ENCODE results near the gene NOTCH4. TPM values are rescaled to one million over a fixed set of nuclear protein-coding genes. Genes with fewer than 3 reads are reported as not detected.
"Not testable (repeated sequence)": the region's sequence is repeated elsewhere in the genome, so short reads cannot be mapped to it uniquely, and the experiment has no call there.

Gene NOTCH4
- 9.6 TPM for total RNA-seq

DNA sequence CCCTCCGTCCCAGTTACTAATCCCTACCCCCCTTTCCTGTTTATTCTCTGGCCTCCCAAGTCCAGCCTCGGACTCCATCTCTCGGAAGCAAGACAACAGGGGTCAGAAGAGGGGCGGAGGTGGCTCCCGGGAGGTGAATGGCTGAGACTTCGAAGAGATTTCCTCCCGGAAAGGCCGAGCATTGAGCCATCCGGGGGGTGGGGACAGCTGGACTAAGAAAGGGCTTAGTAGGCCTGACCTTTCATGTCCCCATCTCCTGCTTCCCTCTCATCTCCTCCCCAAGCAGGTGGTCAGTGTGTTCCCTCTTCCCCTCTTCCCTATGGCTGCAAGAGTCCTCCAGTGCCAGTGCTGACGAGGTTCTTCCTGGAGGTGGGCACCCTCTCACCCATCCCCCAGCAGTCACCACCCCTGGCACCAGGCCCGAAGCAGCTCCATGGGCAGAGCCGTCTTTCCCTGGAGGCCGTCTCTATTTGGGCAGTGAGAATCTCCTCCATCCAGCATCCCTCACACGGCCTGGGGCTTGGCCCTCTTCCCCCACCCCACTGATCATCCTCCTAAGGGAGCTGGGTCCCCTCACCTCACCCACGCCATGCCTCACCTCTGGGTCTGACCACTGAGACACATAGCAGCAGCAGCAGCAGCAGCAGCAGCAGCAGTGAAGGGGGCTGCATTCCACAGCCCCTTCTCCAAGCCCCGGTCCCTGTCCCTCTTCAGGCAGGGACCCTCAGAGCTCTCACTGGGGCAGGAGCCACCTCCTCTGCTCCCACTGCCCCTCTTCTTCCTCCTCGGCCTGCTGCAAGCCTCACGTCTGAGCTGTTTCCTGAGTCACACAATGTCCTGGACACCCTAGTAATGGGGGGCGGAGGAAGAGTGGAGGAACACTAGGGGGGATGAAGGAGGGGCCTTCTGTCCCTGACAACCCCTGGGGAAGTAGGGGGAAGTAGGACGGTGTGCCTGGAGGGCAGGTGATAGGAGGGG lies at the start of gene NOTCH4:
NOTCH4 (minus strand) TSS at position 810 of the 978 bp plus-strand sequence; CDS start at position 671, 139 bp downstream.
- ATAC-seq = peak; percentile 67
- DNase-seq (ENCODE audit: low spot score) = no peak

DNA sequence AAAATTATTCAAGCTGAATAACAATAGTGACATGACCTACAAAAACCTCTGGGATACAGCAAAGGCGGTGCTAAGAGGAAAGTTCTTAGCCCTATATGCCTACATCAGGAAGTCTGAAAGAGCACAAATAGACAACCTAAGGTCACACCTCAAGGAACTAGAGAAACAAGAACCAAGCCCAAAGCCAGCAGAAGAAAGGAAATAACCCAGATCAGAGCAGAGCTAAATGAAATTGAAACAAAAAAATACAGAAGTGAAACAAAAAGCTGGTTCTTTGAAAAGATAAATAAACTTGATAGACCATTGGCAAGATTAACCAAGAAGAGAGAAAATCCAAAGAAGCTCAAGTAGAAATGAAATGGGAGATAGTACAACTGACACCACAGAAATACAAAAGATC lies 47.6 kb upstream of the NOTCH4 start:
- DNase-seq (ENCODE audit: low spot score) = no peak
- ATAC-seq = no peak

DNA sequence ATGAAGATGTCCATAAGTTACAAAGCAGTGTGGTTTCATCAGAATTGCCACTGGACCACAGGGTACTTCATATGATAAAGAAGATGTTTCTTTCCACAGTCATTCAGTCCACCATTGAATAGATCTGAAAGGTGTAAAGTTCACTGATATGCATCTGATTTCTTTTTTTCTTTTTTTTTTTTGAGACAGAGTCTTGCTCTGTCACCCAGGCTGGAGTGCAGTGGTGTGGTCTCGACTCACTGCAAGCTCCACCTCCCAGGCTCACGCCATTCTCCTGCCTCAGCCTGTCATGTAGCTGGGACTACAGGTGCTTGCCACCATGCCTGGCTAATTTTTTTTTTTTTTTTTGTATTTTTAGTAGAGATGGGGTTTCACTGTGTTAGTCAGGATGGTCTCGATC lies 44.6 kb upstream of the NOTCH4 start:
- not testable (repeated sequence) for ATAC-seq; DNase-seq (ENCODE audit: low spot score)

DNA sequence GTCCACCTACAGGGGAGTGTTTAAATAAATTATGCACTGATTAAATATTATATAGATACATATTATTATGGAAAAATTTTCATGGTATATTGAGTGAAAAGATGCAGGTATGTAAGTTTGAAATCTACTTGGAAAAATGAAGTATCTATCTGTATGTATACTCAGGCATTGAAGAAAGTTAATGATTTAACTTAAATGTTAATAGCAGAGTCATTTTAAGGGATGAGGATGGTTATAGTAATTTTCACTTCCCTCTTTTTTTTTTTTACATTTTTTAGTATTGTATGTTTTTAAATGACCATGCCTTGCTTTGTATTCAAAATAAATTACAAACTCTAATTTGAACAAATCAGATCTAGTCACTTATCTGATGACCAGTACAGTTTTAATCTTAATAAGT lies 43.2 kb upstream of the NOTCH4 start:
- DNase-seq (ENCODE audit: low spot score) (no peak), ATAC-seq (no peak)

DNA sequence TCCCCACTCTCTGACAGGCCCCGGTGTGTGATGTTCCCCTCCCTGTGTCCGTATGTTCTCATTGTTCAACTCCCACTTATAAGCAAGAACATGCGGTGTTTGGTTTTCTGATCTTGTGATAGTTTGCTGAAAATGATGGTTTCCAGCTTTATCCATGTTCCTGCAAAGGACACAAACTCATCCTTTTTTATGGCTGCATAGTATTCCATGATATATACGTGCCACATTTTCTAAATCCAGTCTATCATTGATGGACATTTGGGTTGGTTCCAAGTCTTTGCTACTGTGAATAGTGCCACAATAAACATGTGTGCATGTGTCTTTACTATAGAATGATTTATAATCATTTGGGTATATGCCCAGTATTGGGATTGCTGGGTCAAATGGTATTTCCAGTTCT lies 33.4 kb upstream of the NOTCH4 start:
- not testable (repeated sequence) for DNase-seq (ENCODE audit: low spot score); ATAC-seq

DNA sequence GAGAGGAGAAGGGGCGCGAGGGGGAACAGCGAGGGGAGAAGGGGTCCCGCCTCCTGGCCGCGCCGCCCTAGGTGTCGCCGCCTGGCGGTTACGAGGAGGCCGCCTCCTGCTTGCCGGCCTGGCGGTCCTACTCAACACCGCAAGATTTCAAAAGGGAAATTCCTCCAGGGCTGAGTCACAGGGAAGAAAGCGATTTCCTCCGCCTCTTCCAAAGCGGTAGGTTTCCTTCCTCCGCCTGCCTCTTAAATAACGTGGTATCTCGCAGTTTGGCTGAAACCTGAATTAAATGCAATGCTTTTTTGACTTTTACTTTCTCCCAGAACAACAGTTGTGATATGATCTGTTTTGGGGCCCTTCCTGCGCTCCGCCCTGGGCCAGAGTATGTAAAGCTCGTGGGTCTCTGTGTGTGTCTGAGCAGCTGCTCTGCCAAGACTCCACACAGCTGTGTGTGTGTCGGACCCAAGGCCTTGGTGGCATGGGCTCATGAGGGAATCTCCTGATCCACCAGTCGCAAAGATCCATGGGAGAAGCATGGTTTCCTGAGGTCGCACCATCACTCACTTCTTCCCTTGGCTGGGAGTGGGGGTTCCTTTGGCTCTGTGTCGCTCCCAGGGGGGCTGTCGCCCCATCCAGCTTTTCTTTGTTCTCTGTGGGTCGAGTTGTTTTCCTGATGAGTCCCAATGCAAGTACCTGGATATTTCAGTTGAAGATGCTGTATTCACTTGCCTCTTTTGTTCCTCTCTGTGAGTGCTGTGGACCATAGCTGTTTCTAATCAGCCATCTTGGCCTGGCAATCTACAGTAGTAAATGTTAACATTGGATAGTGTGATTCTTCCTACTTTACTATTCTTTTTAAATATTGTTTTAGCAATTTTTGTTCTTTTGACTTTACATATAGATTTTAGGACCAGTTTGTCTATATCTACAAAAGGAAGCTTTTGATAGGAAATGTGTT lies 31.6 kb upstream of the NOTCH4 start:
- peak; percentile 71 for ATAC-seq
- no peak for DNase-seq (ENCODE audit: low spot score)

DNA sequence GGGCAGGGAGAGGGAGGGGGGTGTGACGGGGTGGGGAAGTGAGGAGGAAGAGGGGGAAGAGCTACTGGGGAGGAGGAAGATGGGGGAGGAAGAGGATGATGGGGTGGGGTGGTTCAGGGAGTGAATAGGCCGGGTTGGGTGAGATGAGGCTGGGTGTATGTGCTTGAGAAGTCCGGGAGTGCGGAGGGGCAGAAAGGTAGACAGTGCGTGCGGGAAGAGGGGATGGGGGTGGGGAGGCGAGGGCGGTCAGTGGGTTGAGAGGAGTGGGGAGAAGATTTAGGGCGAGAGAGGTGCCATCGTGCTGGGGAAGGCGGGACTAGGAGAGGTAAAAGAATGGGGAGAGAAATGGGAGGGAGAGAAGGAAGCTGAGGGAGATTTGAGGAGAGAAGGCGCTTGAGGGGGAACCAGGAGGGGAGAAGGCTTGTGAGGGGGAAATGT lies 30.9 kb upstream of the NOTCH4 start:
- no peak for DNase-seq (ENCODE audit: low spot score)
- no peak for ATAC-seq

DNA sequence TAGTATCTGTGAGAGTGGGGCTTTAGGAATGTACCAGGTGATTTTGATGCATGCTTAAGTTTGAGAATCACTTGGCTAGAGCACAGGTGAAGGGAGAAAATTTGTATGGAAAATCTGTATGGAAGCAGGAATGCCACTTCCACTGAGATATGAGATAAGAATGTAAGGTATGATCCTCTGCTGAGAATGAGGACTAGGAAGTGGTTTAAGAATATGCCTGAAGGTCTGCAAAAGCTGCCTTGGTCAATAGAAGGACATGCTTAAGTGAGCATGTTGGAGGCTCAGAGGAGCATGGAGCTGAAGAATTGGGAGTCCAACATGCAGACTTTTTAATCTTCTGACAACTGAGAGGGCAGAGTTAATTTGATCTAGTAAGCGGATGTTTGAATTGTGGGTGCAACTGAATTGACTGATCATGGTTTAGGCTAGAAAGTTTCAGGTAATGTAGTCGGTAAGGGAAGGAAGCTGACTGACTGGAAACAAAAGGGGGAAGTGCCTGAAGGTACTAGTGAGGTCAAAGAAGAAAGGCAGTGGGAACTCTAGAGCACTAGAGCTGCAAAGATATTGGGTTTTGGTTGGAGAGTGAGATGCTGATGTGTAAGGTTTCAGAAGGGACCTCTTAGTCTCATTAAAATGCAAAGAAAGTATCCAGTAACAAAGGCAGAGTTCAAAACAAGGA lies 28.6 kb upstream of the NOTCH4 start:
- ATAC-seq (no peak), DNase-seq (ENCODE audit: low spot score) (no peak)

DNA sequence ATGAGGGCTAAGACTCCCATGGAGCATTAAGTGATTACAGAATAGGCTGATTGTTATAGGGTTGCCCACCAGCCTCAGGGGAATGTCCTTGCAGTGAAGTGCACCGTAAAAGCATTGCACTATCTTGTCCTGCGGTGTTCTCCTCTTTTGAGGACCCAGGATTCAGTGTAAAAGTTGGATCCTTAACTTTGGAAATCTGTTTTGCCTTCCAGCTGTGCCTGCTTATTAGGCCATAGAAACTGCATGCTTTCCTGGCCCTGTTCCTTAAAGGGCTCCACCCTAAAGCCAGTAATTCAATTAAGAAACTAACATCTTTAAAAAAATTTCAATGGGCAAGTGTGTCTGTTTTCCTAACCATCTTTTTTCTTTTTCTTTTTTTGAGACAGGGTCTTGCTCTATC lies 25.4 kb upstream of the NOTCH4 start:
- ATAC-seq = no peak
- DNase-seq (ENCODE audit: low spot score) = no peak

DNA sequence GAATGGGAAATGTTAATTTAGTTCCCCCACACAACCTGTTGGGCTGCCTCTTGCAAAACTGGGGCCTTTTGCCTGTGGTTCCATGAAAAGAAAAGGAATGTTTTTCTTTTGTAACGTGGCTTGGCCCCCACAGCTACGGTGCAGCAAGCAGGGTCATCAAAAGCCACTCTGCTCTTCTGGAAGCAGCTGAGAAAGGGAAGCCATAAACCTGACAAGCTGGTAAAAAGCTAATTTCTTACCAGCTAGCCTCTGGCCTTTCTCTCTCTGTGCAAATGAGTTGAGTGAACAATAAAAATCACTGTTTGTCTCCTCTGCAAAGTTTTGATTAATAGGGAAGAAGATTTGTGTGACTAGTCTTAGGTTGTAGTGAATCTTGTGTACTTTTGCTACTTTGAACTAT lies 23.5 kb upstream of the NOTCH4 start:
- no peak for DNase-seq (ENCODE audit: low spot score)
- no peak for ATAC-seq

DNA sequence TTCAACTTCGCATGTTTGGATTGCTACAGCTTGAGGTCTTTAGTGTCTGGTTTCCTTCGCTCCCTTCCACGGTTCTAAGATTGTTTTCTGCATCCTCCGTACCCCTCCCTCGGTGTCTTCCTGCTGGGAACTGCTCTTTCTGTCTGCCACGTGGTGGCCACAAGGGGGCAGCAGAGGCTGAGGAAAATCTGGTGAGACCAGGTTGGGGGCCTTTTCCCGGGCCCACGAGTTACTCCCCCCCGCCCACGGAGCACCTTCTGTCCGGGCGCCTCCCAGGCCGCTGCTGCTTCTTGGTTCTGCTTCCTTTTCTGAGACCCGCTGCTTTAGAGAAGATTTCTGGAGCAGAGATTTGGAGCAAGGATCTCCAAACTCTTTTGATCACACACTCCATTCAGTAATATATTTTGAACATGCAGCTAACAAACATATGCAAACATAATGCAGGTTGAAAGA lies 21.1 kb upstream of the NOTCH4 start:
- peak; percentile 74 for DNase-seq (ENCODE audit: low spot score)
- peak; percentile 95 for ATAC-seq

DNA sequence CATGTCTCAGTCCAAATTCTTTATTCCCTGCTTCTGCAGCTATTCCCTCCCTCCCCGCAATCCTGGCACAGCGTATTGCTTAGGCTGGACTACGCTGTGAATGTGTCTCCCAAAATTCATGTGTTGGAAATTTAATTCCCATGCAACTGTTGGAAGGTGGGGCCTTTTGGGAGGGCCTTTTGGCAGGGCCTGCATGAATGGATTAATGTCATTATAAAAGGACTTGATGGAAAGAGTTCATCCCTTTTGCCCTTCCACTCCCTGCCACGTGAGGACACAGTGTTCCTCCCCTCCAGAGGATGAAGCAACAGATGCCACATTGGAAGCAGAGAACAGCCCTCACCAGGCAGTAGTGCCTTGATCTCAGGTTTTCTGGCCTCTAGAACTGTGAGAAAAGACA lies 20.4 kb upstream of the NOTCH4 start:
- ATAC-seq (peak; percentile 84), DNase-seq (ENCODE audit: low spot score) (no peak)

DNA sequence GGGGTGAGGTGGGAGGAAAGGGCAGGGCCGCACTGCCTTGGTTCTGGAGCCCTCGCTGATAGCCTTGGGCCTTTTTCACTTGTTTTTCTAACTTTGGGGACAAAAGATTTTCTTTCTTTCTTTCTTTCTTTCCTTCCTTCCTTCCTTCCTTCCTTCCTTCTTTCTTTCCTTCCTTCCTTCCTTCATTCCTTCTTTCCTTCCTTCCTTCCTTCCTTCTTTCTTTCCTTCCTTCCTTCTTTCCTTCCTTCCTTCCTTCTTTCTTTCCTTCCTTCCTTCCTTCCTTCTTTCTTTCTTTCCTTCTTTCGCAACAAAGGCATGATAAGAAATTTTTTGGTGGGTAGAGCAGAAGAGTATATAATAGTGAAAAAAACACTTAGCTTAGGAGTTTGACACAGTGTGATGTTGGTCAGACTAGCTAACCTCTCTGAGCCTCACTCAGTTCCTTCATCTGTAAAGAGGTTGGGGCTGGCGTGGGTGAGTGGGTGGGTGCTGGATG lies 18.5 kb upstream of the NOTCH4 start:
- not testable (repeated sequence) for DNase-seq (ENCODE audit: low spot score); ATAC-seq

DNA sequence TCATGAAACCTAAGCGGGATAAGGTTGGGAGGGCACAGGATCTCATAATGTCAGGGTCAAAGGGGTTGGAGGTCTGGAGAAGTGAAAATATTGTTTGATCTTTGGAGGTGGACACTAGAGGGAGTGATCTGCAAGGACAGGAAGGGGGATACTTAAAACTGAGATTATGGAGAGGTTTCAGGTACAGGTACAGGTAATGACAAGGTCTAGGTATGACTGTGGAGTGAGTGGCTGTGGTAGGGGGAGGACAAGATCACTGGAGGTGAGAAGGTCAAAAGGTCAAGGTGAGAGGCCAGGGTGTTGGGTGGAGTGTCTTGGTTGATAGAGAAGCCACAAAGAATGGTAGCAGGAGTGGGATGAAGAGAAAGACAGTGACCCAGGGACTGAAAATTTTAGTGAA lies 16.8 kb upstream of the NOTCH4 start:
- DNase-seq (ENCODE audit: low spot score) (no peak), ATAC-seq (no peak)

DNA sequence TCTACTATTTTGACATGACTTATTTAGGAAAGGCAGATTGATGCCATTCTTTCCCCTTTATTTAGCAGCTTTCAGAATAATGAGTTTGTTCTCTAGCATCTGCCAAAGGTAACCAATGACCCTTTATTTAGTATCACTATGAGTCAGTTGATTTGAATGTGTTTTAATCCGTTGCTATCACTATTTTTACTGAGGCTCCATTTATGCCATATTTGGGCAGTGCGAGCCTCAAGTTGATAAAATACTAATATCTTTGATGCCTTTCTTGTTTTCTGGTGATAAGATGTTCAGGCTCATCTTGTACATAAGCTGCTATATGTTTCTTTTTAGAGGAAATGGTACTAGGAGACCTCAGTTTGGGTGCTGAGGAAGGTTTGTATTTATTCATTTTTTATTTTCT lies 15.6 kb upstream of the NOTCH4 start:
- ATAC-seq = no peak
- no peak for DNase-seq (ENCODE audit: low spot score)

DNA sequence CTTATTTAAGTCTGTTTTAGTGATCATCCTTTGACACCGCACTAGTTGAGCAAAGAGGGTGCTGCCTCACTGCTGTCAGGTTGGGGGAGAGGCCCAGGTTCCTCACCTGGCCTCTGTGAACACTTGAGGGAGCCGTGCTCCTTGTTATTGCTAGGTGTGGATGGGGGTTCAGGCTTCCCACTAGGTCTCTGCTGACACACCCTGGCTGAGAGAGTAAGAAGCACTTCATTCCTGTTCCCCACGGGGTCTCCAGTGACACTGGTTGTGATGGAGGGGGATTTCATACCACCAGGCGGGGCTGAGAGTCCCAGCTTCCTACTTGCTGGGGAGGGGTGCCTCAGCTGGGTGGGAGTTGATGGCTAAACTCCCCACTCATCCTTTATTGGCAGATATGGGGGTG lies 11.1 kb upstream of the NOTCH4 start:
- DNase-seq (ENCODE audit: low spot score) (no peak), ATAC-seq (no peak)

DNA sequence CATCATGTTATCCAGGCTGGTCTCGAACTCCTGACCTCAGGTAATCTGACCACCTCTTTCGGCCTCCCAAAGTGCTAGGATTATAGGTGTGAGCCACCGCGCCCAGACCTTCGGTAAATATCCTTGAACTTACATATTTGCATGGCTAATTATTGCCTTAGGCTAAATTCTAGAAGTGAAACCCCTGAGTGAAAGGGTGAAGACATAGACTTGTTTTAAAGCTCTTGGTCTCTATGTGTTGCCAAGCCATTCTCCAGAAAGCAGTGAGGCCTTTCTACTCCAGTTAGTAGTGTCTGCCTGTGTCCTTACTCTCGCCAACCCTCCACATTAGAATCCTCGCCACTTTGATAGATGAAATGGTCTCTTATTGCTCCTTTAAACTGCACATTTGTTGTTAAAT lies 2.6 kb upstream of the NOTCH4 start:
- ATAC-seq (no peak), DNase-seq (ENCODE audit: low spot score) (no peak)

DNA sequence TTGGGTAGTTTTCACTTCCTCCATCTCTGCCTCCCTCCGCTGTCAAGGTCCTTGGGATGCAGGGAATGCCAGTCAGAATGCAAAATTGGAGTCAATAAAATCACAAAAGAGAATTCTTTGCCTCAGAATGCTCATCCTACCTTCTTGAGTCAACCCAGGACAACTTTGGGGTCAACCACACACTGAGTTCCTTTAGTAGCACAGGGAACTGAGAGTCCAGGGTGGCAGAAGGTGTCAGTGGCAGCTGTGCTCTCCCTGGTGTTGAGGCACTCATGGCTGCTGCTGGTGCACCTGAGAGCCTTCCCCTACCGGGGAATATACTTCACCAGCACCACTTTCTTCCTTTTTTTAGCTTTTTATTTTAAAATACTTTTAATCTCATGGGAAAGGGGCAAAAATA lies 829 bp upstream of the NOTCH4 start:
- DNase-seq (ENCODE audit: low spot score) (no peak), ATAC-seq (no peak)

DNA sequence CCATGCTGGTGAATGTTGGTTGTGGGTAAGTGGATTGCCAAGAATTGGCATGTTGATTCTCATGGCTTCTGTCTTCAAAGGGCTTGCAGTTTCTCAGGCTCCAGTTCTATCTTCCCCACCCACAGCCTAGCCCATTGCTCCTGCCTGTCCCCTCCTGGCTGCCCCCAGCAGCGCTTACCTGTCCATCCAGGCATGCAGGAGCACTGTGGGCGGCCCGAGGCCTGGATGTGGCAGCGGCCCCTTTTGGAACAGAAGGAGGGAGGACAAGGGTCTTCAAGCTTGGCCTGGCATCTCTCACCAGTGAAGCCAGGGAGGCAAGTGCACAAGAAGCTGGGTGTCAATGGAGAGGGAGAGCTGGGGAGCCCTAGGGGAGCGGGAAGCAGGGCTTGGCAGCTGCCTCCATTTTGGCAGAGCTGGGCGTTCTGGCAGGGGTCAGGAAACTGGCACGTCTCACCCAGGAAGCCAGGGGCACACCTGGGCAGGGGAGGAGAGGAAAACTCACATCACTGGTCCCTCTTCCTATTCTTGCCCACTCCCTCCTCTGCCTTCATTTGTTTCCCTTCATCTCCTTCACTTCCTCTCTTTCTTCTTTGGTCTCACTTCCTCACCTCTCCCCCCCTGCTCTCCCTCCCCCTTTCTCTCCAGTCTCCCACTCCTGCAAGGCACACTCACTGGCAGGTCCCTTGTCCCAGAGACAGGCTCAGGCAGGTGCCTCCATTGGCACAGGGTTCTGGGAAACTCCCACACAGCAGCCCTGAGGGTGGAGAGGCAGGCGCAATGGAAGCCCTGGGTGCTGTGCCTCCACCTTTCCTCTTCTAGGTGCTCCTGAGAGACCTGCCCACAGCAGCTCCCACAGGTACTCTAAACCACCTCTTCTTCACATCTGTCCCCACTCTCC lies 1.3 kb downstream of the NOTCH4 start:
- no peak for DNase-seq (ENCODE audit: low spot score)
- ATAC-seq = no peak

DNA sequence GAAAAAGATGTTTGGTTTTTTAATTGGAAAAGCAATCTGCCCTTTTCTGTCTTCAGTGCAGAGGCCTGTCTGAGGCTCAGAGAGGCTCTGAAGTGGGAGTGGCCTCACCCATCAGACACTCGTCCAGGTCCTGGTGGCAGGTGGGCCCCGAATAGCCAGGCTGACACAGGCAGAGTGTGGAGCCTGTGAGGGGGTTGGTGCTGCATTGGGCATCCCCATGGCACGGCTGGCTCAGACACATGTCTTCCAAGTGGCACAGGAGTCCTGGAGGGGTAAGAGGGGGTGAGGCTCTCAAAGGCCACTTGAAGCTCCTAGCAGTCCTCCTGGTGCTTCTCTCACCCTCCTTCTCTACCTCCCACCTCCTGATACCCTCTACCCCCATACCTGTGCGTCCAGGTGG lies 3.8 kb downstream of the NOTCH4 start:
- DNase-seq (ENCODE audit: low spot score) (no peak), ATAC-seq (no peak)

Measured in left lobe of liver (tissue), 2 donors.